Sigmoid colon (tissue), 7 donors: ENCODE results near the gene SLC27A1. TPM values are rescaled to one million over a fixed set of nuclear protein-coding genes. Genes with fewer than 3 reads are reported as not detected.
A peak's percentile ranks its signal among the peaks of the same experiment; 100 is the strongest.

Experiments
- DNase-seq: peaks from one replicate; pipeline ENCODE4 v3.0.0-alpha.2; 2019
- H3K27ac ChIP-seq, 4 donors: fragments of 200-600 bp; sonication (generic); one replicate each; pipeline ENCODE4 v1.5.1; 2016 to 2019; ENCODE audit warnings: mild to moderate bottlenecking in 1 of 4
- H3K27me3 ChIP-seq, 3 donors: fragments of 200-600 bp; sonication (generic); one replicate each; pipeline ENCODE4 v1.5.1; 2019; ENCODE audit warnings: mild to moderate bottlenecking in 1 of 3
- H3K36me3 ChIP-seq, 4 donors: fragments of 200-600 bp; sonication (generic); one replicate each; pipeline ENCODE4 v1.5.1; 2016 to 2019
- H3K4me1 ChIP-seq, 4 donors: fragments of 200-600 bp; sonication (generic); one replicate each; pipeline ENCODE4 v1.5.1; 2017 to 2019
- H3K4me3 ChIP-seq, 4 donors: fragments of 200-600 bp; sonication (generic); one replicate each; pipeline ENCODE4 v1.5.1; 2017 to 2019; ENCODE audit warnings: mild to moderate bottlenecking in 2 of 4, moderate library complexity in 1 of 4
- H3K9me3 ChIP-seq, 4 donors: fragments of 200-600 bp in 3 of 4; sonication (generic) in 3 of 4; one replicate each; pipeline versions ENCODE4 v1.5.1 to v1.6.1; 2013 to 2019
- EP300 ChIP-seq, 4 donors: sonication (generic); formaldehyde crosslinking; IDR thresholded peaks; one replicate each; pipeline ENCODE4 v1.6.1; 2017; ENCODE audit warnings: antibody characterized with exemption in 4 of 4
- POLR2A ChIP-seq, 2 donors: fragments of 450-650 bp; IDR thresholded peaks; one replicate each; pipeline ENCODE4 v1.6.1; 2016; ENCODE audit warnings: antibody characterized with exemption in 2 of 2, mild to moderate bottlenecking in 2 of 2, moderate library complexity in 2 of 2
- POLR2AphosphoS5 ChIP-seq, 4 donors: sonication (generic); formaldehyde crosslinking; IDR thresholded peaks; one replicate each; pipeline ENCODE4 v1.6.1; 2017; ENCODE audit warnings: antibody characterized with exemption in 4 of 4
- WGBS, 2 donors: extraction: QIAGEN DNeasy Blood & Tissue Kit; methylation state at CpG; one replicate each; pipeline ENCODE4 v1.1.7; 2013; 5-methylcytosine and 5-hydroxymethylcytosine counted together
- intact Hi-C: fragments of 100-400 bp; cut with DNase I; formaldehyde crosslinking; loops from one replicate; pipeline ENCODE4 v1.15.1; 2023
- polyA plus RNA-seq, 3 donors: library from polyadenylated mRNA; stranded (reverse); fragments of 200-250 nt; gene quantifications; one replicate each; pipeline ENCODE4 v1.2.3, GENCODE V29; 2013
- total RNA-seq, 4 donors: library from RNA; depleted of rRNA; stranded (reverse); fragments of >200 nt; gene quantifications; one replicate each; pipeline ENCODE4 v1.1.0, GENCODE V29; 2016
- TF ChIP-seq, protein P1 (sequence below), 4 experiments: fragments of 450-650 bp in 3 of 4; fragments of 200-600 bp in 1 of 4; IDR thresholded peaks; one replicate each; pipeline ENCODE4 v1.5.1; 2016 to 2019; ENCODE audit warnings: antibody characterized with exemption in 4 of 4, mild to moderate bottlenecking in 3 of 4, moderate library complexity in 2 of 4
- donor health status: healthy with polysubstance abuse.
- donor health status: Bipolar disorder and iron deficiency.
- donor health status: healthy.

Gene SLC27A1
- total and polyA plus RNA-seq, 7 donors: 0.69 to 23.8 (median 13.2) TPM

DNA sequence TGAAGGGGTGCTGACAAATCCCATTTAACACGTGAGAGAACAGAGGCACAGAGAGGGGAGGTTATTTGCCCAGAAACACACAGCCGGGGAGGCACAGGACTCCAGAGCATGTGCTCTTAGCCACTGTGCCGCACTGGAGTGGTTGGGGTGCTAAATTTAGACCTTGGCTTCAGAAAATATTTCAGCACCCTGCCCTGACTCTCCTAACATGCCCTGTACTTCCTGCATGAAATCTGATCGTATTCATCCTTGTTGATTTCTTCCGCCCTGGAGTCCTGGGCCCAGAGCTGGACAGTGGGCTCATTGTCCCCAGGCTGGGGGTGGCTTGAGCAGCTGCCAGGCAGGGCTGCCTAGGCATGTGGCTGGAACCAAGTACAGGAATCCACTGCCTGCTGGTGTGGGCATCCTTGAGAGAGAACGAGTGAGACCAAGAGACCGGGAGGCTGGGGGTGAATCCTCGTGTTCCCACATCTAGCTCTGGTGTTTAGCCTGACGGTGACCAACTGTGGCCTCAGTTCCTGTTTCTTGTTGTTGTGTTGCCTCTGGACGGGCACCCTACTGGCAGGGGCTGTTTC is 5.3 kb downstream of the SLC27A1 start:
- Histone ChIP-seq H3K27ac (peak overlapping the region; percentile 54 to 68 (median 62)), H3K36me3 (peaks cover 0 to 3% (median 0%) of the 10 kb centered on the region in 4 donors), H3K9me3 (no peaks in the 10 kb centered on the region), H3K4me3 (no peak overlapping the region), H3K27me3 (no peaks in the 10 kb centered on the region), H3K4me1 (peaks cover 0 to 27% (median 24%) of the 10 kb centered on the region in 4 donors)
- intact Hi-C loops: no loop called here
- peak; percentile 84 for DNase-seq
- 59 to 69% methylated on average over 10 of the region's 10 CpGs for WGBS, 2 donors
- TF ChIP-seq POLR2AphosphoS5 (IDR thresholded peaks at IDR 0.05): peak in 2 of 4 donors; percentile 13 to 43
- TF ChIP-seq, protein P1, sequence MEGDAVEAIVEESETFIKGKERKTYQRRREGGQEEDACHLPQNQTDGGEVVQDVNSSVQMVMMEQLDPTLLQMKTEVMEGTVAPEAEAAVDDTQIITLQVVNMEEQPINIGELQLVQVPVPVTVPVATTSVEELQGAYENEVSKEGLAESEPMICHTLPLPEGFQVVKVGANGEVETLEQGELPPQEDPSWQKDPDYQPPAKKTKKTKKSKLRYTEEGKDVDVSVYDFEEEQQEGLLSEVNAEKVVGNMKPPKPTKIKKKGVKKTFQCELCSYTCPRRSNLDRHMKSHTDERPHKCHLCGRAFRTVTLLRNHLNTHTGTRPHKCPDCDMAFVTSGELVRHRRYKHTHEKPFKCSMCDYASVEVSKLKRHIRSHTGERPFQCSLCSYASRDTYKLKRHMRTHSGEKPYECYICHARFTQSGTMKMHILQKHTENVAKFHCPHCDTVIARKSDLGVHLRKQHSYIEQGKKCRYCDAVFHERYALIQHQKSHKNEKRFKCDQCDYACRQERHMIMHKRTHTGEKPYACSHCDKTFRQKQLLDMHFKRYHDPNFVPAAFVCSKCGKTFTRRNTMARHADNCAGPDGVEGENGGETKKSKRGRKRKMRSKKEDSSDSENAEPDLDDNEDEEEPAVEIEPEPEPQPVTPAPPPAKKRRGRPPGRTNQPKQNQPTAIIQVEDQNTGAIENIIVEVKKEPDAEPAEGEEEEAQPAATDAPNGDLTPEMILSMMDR (IDR thresholded peaks at IDR 0.05): no peak

DNA sequence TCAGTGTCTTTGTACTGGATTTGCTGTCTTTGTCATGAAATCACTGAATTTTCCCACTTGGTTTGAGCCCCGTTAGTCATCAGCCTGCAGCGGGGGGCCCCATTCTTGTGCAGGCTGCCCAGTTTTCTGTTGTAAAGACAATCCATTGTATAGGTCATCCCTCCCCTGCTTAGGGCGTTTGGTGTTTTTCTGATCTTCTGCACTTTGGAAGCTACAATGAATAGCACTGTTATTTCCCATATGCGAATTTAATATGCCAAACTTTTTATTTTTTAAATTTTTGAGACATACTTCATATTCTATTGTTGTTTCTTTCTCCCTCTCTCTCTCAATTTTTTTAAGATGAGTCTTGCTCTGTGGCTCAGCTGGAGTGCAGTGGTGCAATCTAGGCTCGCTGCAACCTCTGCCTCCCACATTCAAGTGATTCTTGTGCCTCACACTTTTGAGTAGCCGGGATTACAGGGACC is 9.0 kb downstream of the SLC27A1 start:
- H3K4me1 ChIP-seq: peaks cover 0 to 19% (median 12%) of the 10 kb centered on the region in 4 donors
- no peak overlapping the region for H3K4me3 ChIP-seq
- no peaks in the 10 kb centered on the region for H3K36me3 ChIP-seq
- H3K27me3 ChIP-seq: no peaks in the 10 kb centered on the region
- H3K27ac ChIP-seq: peak overlapping the region in 3 of 4 donors; percentile 18 to 32 (median 20)
- DNase-seq: no peak
- intact Hi-C loops: no loop called here
- 85 to 86% methylated on average over 6 of the region's 6 CpGs for WGBS, 2 donors
- H3K9me3 ChIP-seq: no peaks in the 10 kb centered on the region
- no peak for TF ChIP-seq POLR2AphosphoS5 (IDR thresholded peaks at IDR 0.05)
- TF ChIP-seq POLR2A (IDR thresholded peaks at IDR 0.05): no peak
- TF ChIP-seq, protein P1 (IDR thresholded peaks at IDR 0.05): no peak
- no peak for TF ChIP-seq EP300 (IDR thresholded peaks at IDR 0.05)

DNA sequence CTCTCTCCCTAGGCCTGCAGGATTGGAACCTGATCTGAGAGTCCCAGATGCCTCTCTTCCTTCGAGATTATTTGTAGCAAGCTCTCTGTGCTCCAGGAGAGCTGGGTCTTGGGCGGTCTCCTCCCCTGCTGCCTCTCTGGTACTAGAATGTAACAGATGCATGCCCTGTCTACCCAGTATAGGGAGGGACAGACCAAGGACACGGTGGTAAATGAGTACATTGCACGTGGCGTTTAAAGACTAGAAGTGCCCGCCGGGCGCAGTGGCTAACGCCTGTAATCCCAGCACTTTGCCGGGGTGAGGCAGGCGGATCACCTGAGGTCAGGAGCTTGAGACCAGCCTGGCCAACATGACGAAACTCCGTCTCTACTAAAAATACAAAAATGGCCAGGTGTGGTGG is 11.7 kb downstream of the SLC27A1 start:
- no peak overlapping the region for H3K4me3 ChIP-seq
- H3K27me3 ChIP-seq: no peaks in the 10 kb centered on the region
- no peaks in the 10 kb centered on the region for H3K9me3 ChIP-seq
- peaks cover 0 to 8% (median 0%) of the 10 kb centered on the region in 4 donors for H3K36me3 ChIP-seq
- intact Hi-C loops: no loop called here
- H3K4me1 ChIP-seq: peaks cover 0 to 7% (median 0%) of the 10 kb centered on the region in 4 donors
- no peak overlapping the region for H3K27ac ChIP-seq
- no peak for DNase-seq
- TF ChIP-seq, protein P1 (IDR thresholded peaks at IDR 0.05): no peak
- TF ChIP-seq EP300 (IDR thresholded peaks at IDR 0.05) (no peak), POLR2A (IDR thresholded peaks at IDR 0.05) (no peak), POLR2AphosphoS5 (IDR thresholded peaks at IDR 0.05) (no peak)
- 83 to 86% methylated on average over 13 of the region's 13 CpGs for WGBS, 2 donors

DNA sequence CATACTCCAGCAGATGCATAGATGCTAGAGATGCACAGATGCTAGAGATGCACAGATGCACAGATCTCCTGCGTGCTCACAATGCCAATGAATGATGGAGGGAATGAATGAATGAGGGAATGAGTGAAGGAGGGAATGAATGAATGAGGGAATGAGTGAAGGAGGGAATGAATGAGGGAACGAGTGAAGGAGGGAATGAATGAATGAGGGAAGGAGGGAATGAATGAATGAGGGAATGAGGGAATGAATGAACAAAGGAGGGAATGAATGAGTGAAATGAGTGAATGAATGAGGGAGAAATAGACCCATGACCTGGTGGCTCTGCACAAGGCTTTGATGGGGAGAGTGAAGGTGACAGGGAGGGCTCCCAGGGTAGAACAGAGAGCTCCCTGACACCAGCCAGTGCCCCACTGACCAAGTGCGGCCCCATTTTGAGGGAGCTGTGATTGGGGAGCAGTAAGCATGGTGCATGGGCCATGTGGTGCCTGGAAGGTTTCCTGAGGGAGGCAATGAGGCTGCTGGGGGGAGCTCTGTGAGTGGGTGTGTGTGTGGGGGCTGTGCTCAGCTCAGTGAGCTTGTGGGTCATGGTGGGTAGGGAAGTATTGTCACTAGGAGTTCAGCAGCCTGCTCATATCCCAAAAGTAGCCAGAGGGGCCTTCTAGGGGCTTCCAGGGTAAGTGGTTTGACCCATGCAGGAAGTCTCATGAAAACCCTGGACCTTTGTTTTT is 12.7 kb downstream of the SLC27A1 start:
- peaks cover 0 to 18% (median 4%) of the 10 kb centered on the region in 4 donors for H3K36me3 ChIP-seq
- DNase-seq: no peak
- WGBS, 2 donors: 77 to 89% methylated on average over 3 of the region's 3 CpGs
- TF ChIP-seq POLR2A (IDR thresholded peaks at IDR 0.05) (no peak), POLR2AphosphoS5 (IDR thresholded peaks at IDR 0.05) (no peak), EP300 (IDR thresholded peaks at IDR 0.05) (no peak)
- TF ChIP-seq, protein P1 (IDR thresholded peaks at IDR 0.05): no peak
- H3K9me3 ChIP-seq: no peaks in the 10 kb centered on the region
- H3K4me1 ChIP-seq: peaks cover 0 to 8% (median 0%) of the 10 kb centered on the region in 4 donors
- intact Hi-C loops: no loop called here
- H3K27ac ChIP-seq: no peak overlapping the region
- no peak overlapping the region for H3K4me3 ChIP-seq
- H3K27me3 ChIP-seq: no peaks in the 10 kb centered on the region
